Heart left ventricle (tissue), 13 donors: ENCODE measurements around the gene TRAFD1.
"Not testable (repeated sequence)": the region's sequence is repeated elsewhere in the genome, so short reads cannot be mapped to it uniquely, and the experiment has no call there.

Experiments
- CTCF ChIP-seq, 12 donors: fragments of 200-600 bp; sonication (generic) in 4 of 12; IDR thresholded peaks; one replicate each; pipeline versions ENCODE4 v1.5.0 to v1.8.0; 2018 to 2022; ENCODE audit warnings: antibody characterized with exemption in 12 of 12, mild to moderate bottlenecking in 5 of 12
- POLR2A ChIP-seq, 2 donors: fragments of 450-650 bp; IDR thresholded peaks; one replicate each; pipeline ENCODE4 v1.6.1; 2017; ENCODE audit warnings: antibody characterized with exemption in 2 of 2, mild to moderate bottlenecking in 2 of 2, moderate library complexity in 2 of 2
- donor health status: ischemic (EF 13 %, LVEDD 7.1; RV severe dilation, severe dysfunction).
- donor health status: DM: no; HTN: yes; CAD: no.
- donor health status: DM: no; HTN: no; CAD: no.
- donor health status: ischemic (EF 25% LVEDD 6.9; RV normal size, moderate dysfunction).
- donor health status: ischemic (EF 25% LVEDD 5.7; RV mildly dilated, moderate dysfunction).
- donor health status: ischemic (EF 35%, LVEDD 5.7; RV mildly dilated, moderate dysfunction).
- donor health status: nonischemic (EF 11% LVEDD 7.7; RV severe dilation, severe dysfunction).
- donor health status: DM: yes; HTN: yes; CAD: no.
- donor health status: PGD.
- donor health status: ischemic (EF 29% LVEDD 5.4; RV normal size, mild dysfunction).
- donor health status: nonischemic (EF 23%, LVEDD 6.1; RV moderate dilation, normal function).

GRCh38 chr12:112102746-112103145 is 22.6 kb upstream of the TRAFD1 start:
- TF ChIP-seq CTCF, POLR2A (IDR thresholded peaks at IDR 0.05): not testable (repeated sequence)
